HCT116 (cell line): Measurements from ENCODE around the gene TPI1. TPM values are rescaled to one million over a fixed set of nuclear protein-coding genes. Genes with fewer than 3 reads are reported as not detected.

Experiments
- ATAC-seq: fragments of 200-7000 bp; cut with Tn5 transposase; 2 replicates; pipeline ENCODE4 v1.9.1; 2020; ENCODE audit warnings: mild to moderate bottlenecking, moderate library complexity
- BruUV-seq: library from RNA; stranded (reverse); fragments of 400-500 nt; replicated peaks from 2 replicates; lab custom pipeline; 2021; lab: Mats Ljungman, UMichigan
- CTCF ChIA-PET: fragments of 300-600 bp; sonication (Branson Sonifier 250); formaldehyde crosslinking; loops from one replicate; lab custom pipeline; 2021; ENCODE audit warnings: antibody characterized with exemption; lab: Charles Lee
- POLR2A ChIA-PET: fragments of 300-600, 350-600 bp; sonication (Branson Sonifier 250); formaldehyde crosslinking; loops from one replicate; lab custom pipeline; 2021; ENCODE audit warnings: antibody characterized with exemption; lab: Charles Lee
- RAD21 ChIA-PET, 2 experiments: fragments of 300-600 bp; sonication (Branson Sonifier 250); formaldehyde crosslinking; loops; one replicate each; lab custom pipeline; 2023; ENCODE audit warnings: low total read pairs in 2 of 2; ENCODE audit not compliant: uncharacterized antibody in 2 of 2, unreplicated experiment in 2 of 2, low non-redundant PET in 1 of 2; lab: Charles Lee
- DNase-seq: peaks from one replicate; pipeline ENCODE4 v3.0.0-alpha.2; 2010; ENCODE audit warnings: low read depth, low spot score
- H2AFZ ChIP-seq: fragments of 200-600 bp; shearing (Covaris generic), sonication (generic); 2 replicates; pipeline ENCODE4 v1.6.1; 2017; ENCODE audit warnings: low read depth, mixed run types, mixed read lengths, antibody characterized with exemption, low read length; ENCODE audit not compliant: poor library complexity, severe bottlenecking
- H3K27ac ChIP-seq: 2 replicates; pipeline ENCODE4 v1.5.1; 2012; ENCODE audit warnings: low read depth, low read length
- H3K27me3 ChIP-seq: fragments of 200-600 bp; sonication (generic); 2 replicates; pipeline ENCODE4 v1.6.1; 2016; ENCODE audit warnings: mixed run types, low read length, mixed read lengths; ENCODE audit not compliant: insufficient read depth
- H3K36me3 ChIP-seq, 2 experiments: fragments of 200-500 bp in 1 of 2; fragments of 200-600 bp in 1 of 2; sonication (Bioruptor generic) in 1 of 2; sonication (generic) in 1 of 2; 2 replicates each; pipeline versions ENCODE4 v1.5.1 to v1.6.1; 2014 to 2016; ENCODE audit warnings: low read length in 2 of 2, inconsistent platforms in 1 of 2, mixed read lengths in 1 of 2, mixed run types in 1 of 2; ENCODE audit not compliant: insufficient read depth in 2 of 2, control insufficient read depth in 1 of 2
- H3K4me1 ChIP-seq, 2 experiments: fragments of 200-600 bp in 1 of 2; sonication (generic) in 1 of 2; 2 replicates each; pipeline versions ENCODE4 v1.5.1 to v1.6.1; 2012 to 2017; ENCODE audit warnings: low read length in 2 of 2, inconsistent platforms in 1 of 2, mild to moderate bottlenecking in 1 of 2, mixed read lengths in 1 of 2, mixed run types in 1 of 2, moderate library complexity in 1 of 2; ENCODE audit not compliant: insufficient read depth in 2 of 2, control insufficient read depth in 1 of 2
- H3K4me2 ChIP-seq: fragments of 200-600 bp; sonication (generic); 2 replicates; pipeline ENCODE4 v1.6.1; 2017; ENCODE audit warnings: mixed run types, low read length, mixed read lengths
- H3K4me3 ChIP-seq, 2 experiments: fragments of 200-600 bp in 1 of 2; sonication (generic) in 1 of 2; replicated peaks in 1 of 2; 2 replicates each; pipeline ENCODE4 v1.5.1; 2011 to 2016; ENCODE audit warnings: low read length in 2 of 2, control low read depth in 1 of 2, low read depth in 1 of 2, mild to moderate bottlenecking in 1 of 2, mixed read lengths in 1 of 2, mixed run types in 1 of 2
- H3K79me2 ChIP-seq: fragments of 200-600 bp; sonication (generic); 2 replicates; pipeline ENCODE4 v1.6.1; 2017; ENCODE audit warnings: mild to moderate bottlenecking, mixed run types, low read length, moderate library complexity, mixed read lengths; ENCODE audit not compliant: insufficient read depth
- H3K9ac ChIP-seq: fragments of 200-600 bp; sonication (generic); 2 replicates; pipeline ENCODE4 v1.6.1; 2016; ENCODE audit warnings: low read length, mixed read lengths
- H3K9me2 ChIP-seq: fragments of 200-600 bp; sonication (generic), shearing (Covaris generic); 2 replicates; pipeline ENCODE4 v1.6.1; 2017; ENCODE audit warnings: mixed run types, mild to moderate bottlenecking, moderate library complexity; ENCODE audit not compliant: insufficient read depth
- H3K9me3 ChIP-seq, 2 experiments: fragments of 200-500 bp in 1 of 2; fragments of 200-600 bp in 1 of 2; sonication (Bioruptor generic) in 1 of 2; sonication (generic) in 1 of 2; 2 replicates each; pipeline ENCODE4 v1.6.1; 2014 to 2017; ENCODE audit warnings: low read length in 2 of 2, mixed read lengths in 2 of 2, inconsistent platforms in 1 of 2, low read depth in 1 of 2, mild to moderate bottlenecking in 1 of 2, mixed run types in 1 of 2, moderate library complexity in 1 of 2; ENCODE audit not compliant: control insufficient read depth in 1 of 2, insufficient read depth in 1 of 2
- H4K20me1 ChIP-seq: fragments of 200-600 bp; sonication (generic), shearing (Covaris generic); 2 replicates; pipeline ENCODE4 v1.6.1; 2017; ENCODE audit warnings: mixed run types, mild to moderate bottlenecking, moderate library complexity; ENCODE audit not compliant: insufficient read depth
- CTCF ChIP-seq, 3 experiments: fragments of 200-600 bp in 1 of 3; sonication (generic) in 1 of 3; IDR thresholded peaks in 2 of 3; conservative IDR thresholded peaks in 1 of 3; 2 replicates each; pipeline ENCODE4 v1.5.1; 2012 to 2017; ENCODE audit warnings: low read depth in 2 of 3, low read length in 2 of 3, antibody characterized with exemption in 1 of 3, borderline replicate concordance in 1 of 3, control low read depth in 1 of 3, mild to moderate bottlenecking in 1 of 3, mixed read lengths in 1 of 3, mixed run types in 1 of 3, moderate library complexity in 1 of 3; ENCODE audit not compliant: insufficient read depth in 1 of 3
- JUND ChIP-seq: IDR thresholded peaks from 2 replicates; pipeline ENCODE4 v1.6.1; 2012
- POLR2AphosphoS5 ChIP-seq: IDR thresholded peaks from 2 replicates; pipeline ENCODE4 v1.6.1; 2011; ENCODE audit warnings: mild to moderate bottlenecking, low read depth, low read length, moderate library complexity
- RAD21 ChIP-seq: IDR thresholded peaks from 2 replicates; pipeline ENCODE4 v1.6.1; 2012; ENCODE audit warnings: low read depth, mild to moderate bottlenecking
- REST ChIP-seq: IDR thresholded peaks from 2 replicates; pipeline ENCODE4 v1.6.1; 2012; ENCODE audit warnings: low read depth
- SRF ChIP-seq: IDR thresholded peaks from 2 replicates; pipeline ENCODE4 v1.6.1; 2012; ENCODE audit warnings: low read depth
- TCF7L2 ChIP-seq: IDR thresholded peaks from 2 replicates; pipeline ENCODE4 v1.7.0; 2011; ENCODE audit warnings: borderline replicate concordance, inconsistent platforms; ENCODE audit not compliant: insufficient read depth, insufficient read length; ENCODE audit errors: extremely low read depth
- ZFX ChIP-seq: fragments of 450-650 bp; IDR thresholded peaks from 2 replicates; pipeline ENCODE4 v1.6.1; 2017
- intact Hi-C: fragments of 100-400 bp; cut with micrococcal nuclease; formaldehyde crosslinking; loops from 2 replicates; pipeline ENCODE4 v1.10.0; 2022
- total RNA-seq: library from RNA; stranded (reverse); gene quantifications from one replicate; pipeline ENCODE4 v1.2.1, GENCODE V29; 2021; ENCODE audit not compliant: unreplicated experiment

The TPI1 gene
- total RNA-seq, 1 experiment from 2014 or later, result 1,068 TPM

- TF ChIP-seq CTCF (IDR thresholded peaks at IDR 0.05 in 2 of 3, conservative IDR thresholded peaks at IDR 0.05 in 1 of 3; ENCODE audit: borderline replicate concordance in 1 of 3, insufficient read depth in 1 of 3, low read depth in 2 of 3, low read length in 2 of 3), result peak in 2 of 3 experiments; percentile 87 to 96; a peak in 4 of 6 replicates
- TF ChIP-seq POLR2AphosphoS5, result peak; percentile 56
- no peak for TF ChIP-seq JUND
- TF ChIP-seq REST, result no peak
- TF ChIP-seq SRF, result no peak
- TF ChIP-seq ZFX, result no peak
- no peak for TF ChIP-seq RAD21
- TF ChIP-seq TCF7L2, result peak; percentile 46
- Histone ChIP-seq H3K9me3 (no peaks in the 10 kb centered on the region), H3K27me3 (no peaks in the 10 kb centered on the region), H3K4me1 (peaks cover 23 to 50% of the 10 kb centered on the region in 2 experiments), H3K9ac (peak overlapping the region; percentile 86), H3K79me2 (peaks cover 54% of the 10 kb centered on the region), H3K9me2 (no peaks in the 10 kb centered on the region), H3K4me3 (peak overlapping the region; percentile 73 to 92), H3K27ac (peak overlapping the region; percentile 96), H2AFZ (no peak overlapping the region), H3K36me3 (peaks cover 8 to 35% of the 10 kb centered on the region in 2 experiments; a peak in 3 of 4 replicates), H3K4me2 (peak overlapping the region; percentile 92), H4K20me1 (peaks cover 12% of the 10 kb centered on the region; the same call in 1 of the 2 replicates)
- BruUV-seq, result TSS peak; percentile 82
- ATAC-seq, result peak; percentile 52
- peak; percentile 49 for DNase-seq
- intact Hi-C loops, result loop anchor here (1.0 to 5.0 kb wide), 4 partner anchors 55 to 765 kb away; partner anchors contain the start of gene ATN1
- RAD21 ChIA-PET, result interaction anchor here (0.9 to 1.3 kb wide), 4 partner anchors 19 to 53 kb away, joined by 3 to 5 read pairs (median 4); partner anchors contain the start of gene USP5 (in 1 of the 2)
- CTCF ChIA-PET, result interaction anchor here (0.6 to 4.1 kb wide), 29 partner anchors 9 to 317 kb away, joined by 3 to 30 read pairs (median 5); partner anchors contain the start of genes C12orf57, C1RL, C1S and CDCA3
- POLR2A ChIA-PET, result interaction anchor here (1.1 to 10.9 kb wide), 12 partner anchors 9 to 149 kb away, joined by 3 to 186 read pairs (median 8); partner anchors contain the start of genes C12orf57, CDCA3, COPS7A and RNU7-1
These were observed 5.0 kb downstream of the TPI1 start for GRCh38 chr12:6872073-6873048.
